NCI-H226 (cell line): ENCODE data around the gene THBS3.

Experiments used
- DNase-seq: peaks from one replicate; pipeline ENCODE4 v3.0.0-alpha.2; 2015

The THBS3 gene

GRCh38 chr1:155186794-155187455 lies 20.8 kb downstream of the THBS3 start:
- no peak for DNase-seq

DNA sequence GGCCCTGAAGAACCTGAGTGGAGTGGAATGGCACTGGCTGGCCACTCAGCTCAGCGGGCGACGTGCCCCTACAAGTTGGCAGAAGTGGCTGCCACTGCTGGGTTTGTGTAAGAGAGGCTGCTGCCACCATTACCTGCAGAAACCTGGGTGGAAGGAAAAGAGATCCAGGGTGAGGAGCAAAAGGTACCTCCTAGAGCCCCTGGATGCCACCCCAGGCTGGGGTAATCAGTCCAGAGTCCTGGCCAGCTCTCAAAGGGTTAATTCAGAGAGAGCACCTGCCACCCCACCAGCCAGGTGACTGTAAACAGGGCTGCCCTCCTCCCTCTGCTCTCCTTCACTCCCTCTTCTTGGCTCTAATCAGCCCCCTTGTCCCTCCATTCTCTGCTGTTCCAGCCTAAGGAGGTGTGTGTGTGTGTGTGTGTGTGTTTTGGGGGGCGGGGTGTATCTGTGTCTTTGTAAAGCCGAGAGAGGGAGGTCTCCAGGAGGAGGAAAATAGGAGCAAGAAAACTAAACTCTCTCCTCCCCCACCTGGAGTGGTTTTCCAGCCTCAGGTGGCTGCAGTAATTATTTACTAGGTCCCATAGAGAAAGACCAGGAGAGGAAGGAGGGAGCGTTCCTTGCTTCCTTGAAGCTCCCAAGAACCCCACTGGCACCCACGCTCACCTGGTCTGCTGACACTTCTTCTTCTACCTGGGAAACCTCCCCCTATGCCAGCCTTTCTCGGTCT lies 21.5 kb downstream of the THBS3 start:
- no peak for DNase-seq

GRCh38 chr1:155185783-155186066 lies 22.0 kb downstream of the THBS3 start:
- DNase-seq = no peak

- no peak for DNase-seq
These were observed 22.6 kb downstream of the THBS3 start for GRCh38 chr1:155184835-155185782.

GRCh38 chr1:155184351-155184811 lies 23.3 kb downstream of the THBS3 start:
- DNase-seq = no peak

GRCh38 chr1:155183775-155184221 lies 23.9 kb downstream of the THBS3 start:
- no peak for DNase-seq

GRCh38 chr1:155182052-155182550 lies 25.6 kb downstream of the THBS3 start:
- no peak for DNase-seq

- DNase-seq = no peak
These were observed 26.2 kb downstream of the THBS3 start for GRCh38 chr1:155181371-155182051.

GRCh38 chr1:155179112-155180031 lies 28.3 kb downstream of the THBS3 start:
- no peak for DNase-seq

DNA sequence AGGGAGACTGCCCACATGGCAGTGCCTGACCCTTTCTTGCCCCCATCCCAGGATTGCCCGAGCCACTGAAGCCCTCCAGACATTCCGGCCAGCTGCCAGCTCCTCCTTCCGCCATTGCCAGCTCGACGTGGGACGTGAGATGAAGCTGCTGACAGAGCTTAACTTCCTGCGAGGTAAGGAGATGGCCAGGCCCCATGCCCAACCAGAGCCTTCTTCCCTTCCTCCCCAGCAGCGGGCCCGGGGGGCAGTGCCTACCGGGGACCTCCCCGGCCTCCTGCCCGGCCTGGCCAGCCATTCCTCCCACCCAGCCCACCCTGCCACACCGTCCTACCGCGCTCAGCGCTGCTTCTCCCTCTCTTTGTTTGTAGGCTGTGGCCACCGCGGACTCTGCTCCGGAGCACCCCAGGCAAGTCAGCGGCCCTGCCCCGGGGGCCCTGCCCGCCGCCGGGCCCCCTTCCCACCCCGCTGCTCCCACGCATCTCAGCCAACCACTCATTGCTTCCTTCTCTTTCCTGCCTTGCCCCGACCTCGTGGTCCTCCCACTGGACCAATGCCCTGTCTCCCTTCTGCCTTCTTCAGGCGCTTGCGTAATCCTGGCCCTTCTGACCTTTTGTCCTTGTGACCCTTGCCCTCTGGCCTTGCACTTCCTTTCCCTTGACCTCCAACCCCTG lies 29.1 kb downstream of the THBS3 start:
- no peak for DNase-seq

DNA sequence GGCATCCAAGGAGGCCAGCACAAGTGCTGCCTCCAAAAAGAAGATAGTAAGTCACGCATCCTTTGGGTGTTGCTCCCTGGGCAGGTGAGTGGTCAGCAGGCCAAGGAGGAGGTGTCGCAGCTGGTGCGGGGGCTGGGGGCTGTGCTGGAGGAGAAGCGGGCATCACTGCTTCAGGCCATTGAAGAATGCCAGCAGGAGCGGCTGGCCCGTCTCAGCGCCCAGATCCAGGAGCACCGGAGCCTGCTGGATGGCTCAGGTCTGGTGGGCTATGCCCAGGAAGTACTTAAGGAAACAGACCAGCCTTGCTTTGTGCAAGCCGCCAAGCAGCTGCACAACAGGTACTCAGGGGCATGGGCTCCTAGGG lies 29.8 kb downstream of the THBS3 start:
- no peak for DNase-seq

GRCh38 chr1:155177192-155177917 lies 30.3 kb downstream of the THBS3 start:
- DNase-seq = no peak

DNA sequence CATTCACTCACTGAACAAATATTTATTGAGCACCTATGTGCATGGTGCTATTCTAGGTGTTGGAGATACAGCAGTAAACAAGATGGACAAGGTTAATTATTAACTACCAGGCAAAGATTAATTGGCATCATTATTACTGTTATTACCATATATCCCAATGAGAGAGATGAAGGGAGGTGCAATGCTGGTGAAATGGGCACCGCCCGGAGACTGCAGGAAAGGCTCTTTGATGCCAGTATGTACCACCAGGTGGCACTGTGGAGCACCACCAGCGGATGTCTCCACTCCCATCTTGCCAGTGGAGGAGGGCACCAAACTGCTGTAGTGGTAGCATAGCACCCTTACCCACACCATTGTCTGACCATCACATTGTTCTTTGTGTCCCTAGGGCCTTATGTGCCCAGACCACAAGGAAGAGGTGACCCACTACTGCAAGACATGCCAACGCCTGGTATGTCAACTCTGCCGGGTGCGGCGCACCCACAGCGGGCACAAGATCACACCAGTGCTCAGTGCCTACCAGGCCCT lies 31.1 kb downstream of the THBS3 start:
- DNase-seq = peak; percentile 68

GRCh38 chr1:155175927-155176371 lies 31.7 kb downstream of the THBS3 start:
- no peak for DNase-seq

- DNase-seq = no peak
These were observed 32.3 kb downstream of the THBS3 start for GRCh38 chr1:155175281-155175926.

DNA sequence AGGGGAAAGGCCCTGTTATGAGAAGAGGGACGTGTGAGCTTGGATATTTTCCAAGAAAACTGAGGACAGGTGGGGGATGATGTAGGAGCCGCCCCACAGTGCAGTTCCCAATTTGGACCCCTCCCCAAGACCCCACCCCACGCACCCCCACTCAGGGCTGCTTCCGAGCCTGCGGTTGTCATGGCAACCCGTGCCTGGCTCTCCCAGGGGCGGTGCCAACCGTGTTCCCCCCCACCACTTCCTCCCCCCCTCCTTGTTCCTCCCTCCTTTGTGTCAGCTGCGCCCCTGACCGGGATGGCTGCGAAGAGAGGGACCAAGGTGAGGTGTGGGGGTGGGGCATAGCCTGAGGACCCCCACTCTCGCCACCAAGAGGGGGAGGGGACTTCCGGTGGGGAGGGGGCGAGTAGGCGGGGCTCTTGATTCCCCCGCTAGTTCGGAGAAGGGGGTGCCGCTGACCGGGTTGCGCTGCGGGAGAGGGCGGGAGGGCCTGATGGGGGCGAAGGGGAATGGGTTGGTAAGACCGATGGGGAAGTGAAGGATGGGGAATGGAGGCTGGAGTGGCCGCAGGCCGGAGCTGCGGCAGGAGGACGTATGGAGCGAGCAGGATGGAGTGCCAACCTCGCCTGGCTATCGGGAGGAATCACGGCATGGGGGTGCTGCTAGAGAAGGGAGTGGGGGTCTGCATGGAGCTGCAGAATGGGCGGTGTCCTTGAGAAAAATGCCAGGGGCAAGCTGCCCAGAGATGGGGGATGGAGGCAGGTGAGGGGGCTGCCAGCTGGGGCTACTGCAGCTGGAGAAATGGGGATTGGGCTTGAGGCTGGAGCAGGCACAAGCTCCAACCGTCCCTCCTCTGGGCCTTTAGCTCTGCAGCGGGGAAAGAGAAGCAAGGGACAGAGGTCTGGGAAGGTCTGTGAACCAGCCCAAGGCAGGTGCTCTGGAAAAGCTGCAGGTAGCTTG lies 33.1 kb downstream of the THBS3 start:
- no peak for DNase-seq

DNA sequence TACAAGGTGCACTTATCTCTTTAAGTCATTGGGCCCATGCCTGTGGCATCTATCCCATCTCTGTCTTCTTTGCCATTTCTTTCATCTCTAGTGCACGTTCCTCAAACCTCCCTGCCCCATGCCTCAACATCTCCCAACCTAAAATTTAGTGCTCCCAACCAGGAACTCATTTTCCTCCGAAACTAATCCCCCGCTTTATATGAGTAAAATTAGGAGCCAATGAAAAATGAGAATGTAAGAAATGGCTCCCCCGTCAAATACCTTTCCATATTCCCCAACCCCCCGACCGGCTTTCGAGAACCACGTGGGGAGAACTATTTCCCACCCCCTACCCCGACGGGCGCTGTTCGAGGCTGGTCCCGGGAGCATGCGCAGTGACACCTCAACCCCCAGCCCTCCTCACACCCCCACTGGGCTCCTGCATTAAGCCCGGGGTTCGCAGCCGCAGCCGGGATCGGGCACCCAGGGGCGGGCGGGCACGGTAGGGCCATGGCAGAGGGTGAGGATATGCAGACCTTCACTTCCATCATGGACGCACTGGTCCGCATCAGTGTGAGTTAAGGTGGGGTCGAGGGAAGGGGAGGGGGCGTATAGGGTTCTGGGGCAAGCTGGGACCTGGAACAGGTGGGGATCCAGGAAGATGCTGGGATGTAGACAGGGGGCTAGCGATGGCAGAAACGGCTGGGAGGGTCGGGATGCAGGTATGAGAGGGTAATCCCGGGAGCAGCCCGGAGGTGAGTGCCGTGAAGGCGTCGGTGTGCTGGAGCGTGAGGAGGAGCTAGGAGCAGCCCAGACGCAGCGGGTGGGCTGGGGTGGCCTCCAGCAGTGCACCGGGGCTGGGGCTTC lies 34.0 kb downstream of the THBS3 start, which contains the start of gene TRIM46:
TRIM46 (plus strand) TSS at position 372 of the 846 bp plus-strand sequence; CDS start at position 490, 118 bp downstream.
- DNase-seq = no peak
